ENCODE results near the gene ORM2.

Gene ORM2

GRCh38 chr9:114350636-114351401 is 21.1 kb downstream of the ORM2 start:
- no peak for DNase-seq

GRCh38 chr9:114351932-114352331 is 22.3 kb downstream of the ORM2 start:
- DNase-seq, result no peak

- no peak for DNase-seq
Measured at GRCh38 chr9:114355821-114356220, 26.2 kb downstream of the ORM2 start.

- DNase-seq, result no peak
Measured at GRCh38 chr9:114356792-114357191, 27.1 kb downstream of the ORM2 start.

- DNase-seq, result no peak
Measured at GRCh38 chr9:114357360-114357759, 27.7 kb downstream of the ORM2 start.

- no peak for DNase-seq
Measured at GRCh38 chr9:114357911-114358328, 28.3 kb downstream of the ORM2 start.

- no peak for DNase-seq
Measured at GRCh38 chr9:114359801-114360200, 30.1 kb downstream of the ORM2 start.

GRCh38 chr9:114361542-114361941 is 31.9 kb downstream of the ORM2 start:
- no peak for DNase-seq

- DNase-seq, result no peak
Measured at GRCh38 chr9:114362394-114362793, 32.7 kb downstream of the ORM2 start.

GRCh38 chr9:114363424-114363823 is 33.8 kb downstream of the ORM2 start:
- DNase-seq, result no peak

- no peak for DNase-seq
Measured at GRCh38 chr9:114364134-114365041, 34.7 kb downstream of the ORM2 start.

- no peak for DNase-seq
Measured at GRCh38 chr9:114365194-114365593, 35.5 kb downstream of the ORM2 start.

- DNase-seq, result peak; percentile 16
Measured at GRCh38 chr9:114366334-114367128, 36.9 kb downstream of the ORM2 start.

- no peak for DNase-seq
Measured at GRCh38 chr9:114367366-114367765, 37.7 kb downstream of the ORM2 start.

- peak; percentile 77 for DNase-seq
Measured at GRCh38 chr9:114367772-114368569, 38.3 kb downstream of the ORM2 start.

- no peak for DNase-seq
Measured at GRCh38 chr9:114369216-114370130, 39.8 kb downstream of the ORM2 start.

GRCh38 chr9:114370251-114370967 is 40.7 kb downstream of the ORM2 start:
- DNase-seq, result peak; percentile 100

GRCh38 chr9:114370968-114371320 is 41.3 kb downstream of the ORM2 start:
- DNase-seq, result no peak

- no peak for DNase-seq
Measured at GRCh38 chr9:114371343-114371944, 41.8 kb downstream of the ORM2 start.
